ENCODE data around the gene NAIF1.
"Not testable (repeated sequence)": the region's sequence is repeated elsewhere in the genome, so short reads cannot be mapped to it uniquely, and the experiment has no call there.

Gene NAIF1

DNA sequence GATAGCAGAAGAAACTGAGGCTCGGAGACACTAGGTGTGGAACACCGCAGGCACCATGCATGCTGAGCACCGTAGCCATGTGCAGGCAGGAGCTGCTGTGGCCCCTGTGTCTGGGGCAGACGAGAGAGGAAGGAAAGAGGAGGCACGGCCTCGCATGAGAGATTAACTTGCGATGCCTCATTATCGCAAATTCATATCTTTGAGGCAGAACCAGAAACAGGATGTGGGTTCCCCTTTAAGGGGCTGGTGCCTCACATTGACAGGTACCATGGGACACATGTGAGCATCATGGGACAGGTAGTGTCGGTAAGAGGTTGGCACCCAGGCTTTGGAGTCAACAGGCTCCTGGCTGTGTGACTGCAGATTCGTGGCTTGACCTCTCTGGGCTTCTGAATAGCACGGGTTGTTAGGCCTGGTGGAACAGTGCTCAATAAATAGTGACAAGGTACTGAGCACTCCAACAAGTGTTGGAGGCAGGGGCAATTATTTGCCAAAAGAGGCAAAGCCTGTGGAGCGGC lies 40.8 kb downstream of the NAIF1 start:
- DNase-seq (ENCODE audit: low read depth), result no peak

- no peak for DNase-seq (ENCODE audit: low read depth)
Observed at GRCh38 chr9:128025736-128026135, 41.4 kb downstream of the NAIF1 start.

GRCh38 chr9:128024761-128025308 lies 42.3 kb downstream of the NAIF1 start:
- DNase-seq (ENCODE audit: low read depth), result no peak

DNA sequence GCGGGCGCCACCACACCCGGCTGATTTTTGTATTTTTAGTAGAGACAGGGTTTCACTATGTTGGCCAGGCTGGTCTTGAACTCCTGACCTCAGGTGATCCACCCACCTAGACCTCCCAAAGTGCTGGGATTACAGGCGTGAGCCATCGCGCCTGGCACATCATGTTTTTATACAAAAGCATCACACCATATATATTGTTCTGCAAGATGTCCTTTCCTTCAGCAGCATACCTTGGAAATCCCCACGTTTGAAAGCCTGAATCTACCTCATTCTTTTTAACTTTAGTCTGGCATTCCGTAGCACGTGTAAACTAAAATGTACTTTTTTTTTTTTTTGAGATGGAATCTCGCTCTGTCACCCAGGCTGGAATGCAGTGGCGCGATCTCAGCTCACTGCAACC lies 43.4 kb downstream of the NAIF1 start:
- DNase-seq (ENCODE audit: low read depth), result not testable (repeated sequence)

DNA sequence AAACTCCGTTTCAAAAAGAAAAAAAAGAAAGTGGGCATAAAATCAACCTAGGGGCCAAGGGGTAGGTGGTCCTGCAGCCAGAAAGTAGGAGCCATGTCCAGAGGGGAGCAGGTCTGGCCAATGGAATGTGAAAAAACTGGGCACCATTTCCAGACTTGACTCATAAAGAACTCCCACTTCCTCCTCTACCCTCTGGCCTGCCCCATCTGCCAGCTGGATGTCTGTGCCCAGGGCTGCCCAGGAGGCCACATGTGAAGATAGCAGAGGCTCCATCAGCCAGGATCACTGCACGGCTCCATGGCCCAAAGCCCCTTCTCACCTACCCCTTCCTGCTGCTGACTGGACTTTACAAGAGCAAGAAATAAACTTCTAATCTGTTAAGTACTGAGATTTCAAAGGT lies 44.2 kb downstream of the NAIF1 start:
- no peak for DNase-seq (ENCODE audit: low read depth)

DNA sequence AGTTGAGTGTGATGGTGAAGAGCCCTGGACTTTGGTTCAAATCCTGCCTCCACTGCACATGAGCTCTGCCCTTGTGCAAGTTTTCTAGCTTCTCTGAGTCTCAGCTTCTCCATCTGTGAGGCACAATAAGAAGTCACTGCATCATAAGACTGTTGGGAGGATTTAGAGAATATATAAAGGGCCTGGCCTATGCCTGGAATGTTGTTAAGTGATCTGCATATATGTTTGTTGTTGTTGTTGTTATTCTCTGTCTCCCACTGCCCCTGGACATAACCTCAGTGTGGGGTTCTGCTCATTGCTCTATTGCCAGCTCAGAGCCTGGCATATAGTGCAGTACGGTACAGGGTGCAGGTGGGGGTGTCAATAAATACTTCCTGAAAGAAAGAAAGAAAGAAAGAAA lies 46.0 kb downstream of the NAIF1 start:
- DNase-seq (ENCODE audit: low read depth), result no peak

DNA sequence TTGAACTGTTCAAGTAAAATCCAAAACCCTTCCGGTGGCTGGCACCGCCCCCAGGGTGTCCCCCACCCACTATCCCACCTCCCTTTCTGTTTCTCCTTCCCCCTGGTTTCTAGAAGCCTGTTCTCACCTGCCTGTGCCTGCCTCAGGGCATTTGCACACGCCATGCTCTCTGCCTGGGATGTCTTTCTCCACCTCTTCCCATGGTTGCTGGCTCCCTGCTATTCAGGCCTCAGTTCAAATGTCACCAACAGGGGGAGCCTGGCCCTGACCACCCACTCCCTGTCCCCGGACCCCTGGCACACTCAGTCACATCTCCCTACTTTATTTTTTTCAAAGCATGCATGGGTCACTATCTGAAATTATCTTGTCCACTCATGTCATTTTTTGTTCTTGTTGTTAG lies 46.4 kb downstream of the NAIF1 start:
- DNase-seq (ENCODE audit: low read depth), result no peak

- no peak for DNase-seq (ENCODE audit: low read depth)
Observed at GRCh38 chr9:128015696-128016095, 51.4 kb downstream of the NAIF1 start.
